ENCODE data around the gene ZNF487.
"Not testable (repeated sequence)": the region's sequence is repeated elsewhere in the genome, so short reads cannot be mapped to it uniquely, and the experiment has no call there.

The ZNF487 gene

GRCh38 chr10:43427166-43427825 lies 9.6 kb upstream of the ZNF487 start:
- in situ Hi-C loops (cut with MboI; ENCODE audit: low sequenced_read_pairs), result no loop called here

- in situ Hi-C loops (cut with MboI; ENCODE audit: low sequenced_read_pairs), result no loop called here
Measured at GRCh38 chr10:43430926-43431663, 5.8 kb upstream of the ZNF487 start.

- in situ Hi-C loops (cut with MboI; ENCODE audit: low sequenced_read_pairs), result no loop called here
Measured at GRCh38 chr10:43437141-43437870, 395 bp downstream of the ZNF487 start.

GRCh38 chr10:43440463-43441134 lies 3.7 kb downstream of the ZNF487 start:
- in situ Hi-C loops (cut with MboI; ENCODE audit: low sequenced_read_pairs), result no loop called here

GRCh38 chr10:43444323-43444722 lies 7.4 kb downstream of the ZNF487 start:
- in situ Hi-C loops (cut with MboI; ENCODE audit: low sequenced_read_pairs), result no loop called here

GRCh38 chr10:43444897-43445466 lies 8.1 kb downstream of the ZNF487 start:
- in situ Hi-C loops (cut with MboI; ENCODE audit: low sequenced_read_pairs), result no loop called here

GRCh38 chr10:43446219-43447017 lies 9.5 kb downstream of the ZNF487 start:
- in situ Hi-C loops (cut with MboI; ENCODE audit: low sequenced_read_pairs), result not testable (repeated sequence)

- in situ Hi-C loops (cut with MboI; ENCODE audit: low sequenced_read_pairs), result no loop called here
Measured at GRCh38 chr10:43448742-43449141, 11.8 kb downstream of the ZNF487 start.

- in situ Hi-C loops (cut with MboI; ENCODE audit: low sequenced_read_pairs), result no loop called here
Measured at GRCh38 chr10:43452356-43452914, 15.5 kb downstream of the ZNF487 start.

GRCh38 chr10:43453266-43453831 lies 16.4 kb downstream of the ZNF487 start:
- in situ Hi-C loops (cut with MboI; ENCODE audit: low sequenced_read_pairs), result no loop called here

GRCh38 chr10:43454025-43454424 lies 17.1 kb downstream of the ZNF487 start:
- in situ Hi-C loops (cut with MboI; ENCODE audit: low sequenced_read_pairs), result not testable (repeated sequence)

- in situ Hi-C loops (cut with MboI; ENCODE audit: low sequenced_read_pairs), result not testable (repeated sequence)
Measured at GRCh38 chr10:43456561-43456960, 19.6 kb downstream of the ZNF487 start.

GRCh38 chr10:43458227-43458626 lies 21.3 kb downstream of the ZNF487 start:
- in situ Hi-C loops (cut with MboI; ENCODE audit: low sequenced_read_pairs), result no loop called here

- in situ Hi-C loops (cut with MboI; ENCODE audit: low sequenced_read_pairs), result no loop called here
Measured at GRCh38 chr10:43461950-43462349, 25.0 kb downstream of the ZNF487 start.

GRCh38 chr10:43465086-43465735 lies 28.3 kb downstream of the ZNF487 start:
- in situ Hi-C loops (cut with MboI; ENCODE audit: low sequenced_read_pairs), result not testable (repeated sequence)

- in situ Hi-C loops (cut with MboI; ENCODE audit: low sequenced_read_pairs), result not testable (repeated sequence)
Measured at GRCh38 chr10:43465736-43466120, 28.8 kb downstream of the ZNF487 start.

GRCh38 chr10:43471146-43471545 lies 34.2 kb downstream of the ZNF487 start:
- in situ Hi-C loops (cut with MboI; ENCODE audit: low sequenced_read_pairs), result no loop called here

GRCh38 chr10:43471935-43472720 lies 35.2 kb downstream of the ZNF487 start:
- in situ Hi-C loops (cut with MboI; ENCODE audit: low sequenced_read_pairs), result no loop called here

Measured in HL-60/S4 treated with retinoic acid at 250 ng/mL for 4 days and 3 days (cell line).